B cell (primary cell): ENCODE measurements around the gene CACNA1G. TPM values are rescaled to one million over a fixed set of nuclear protein-coding genes. Genes with fewer than 3 reads are reported as not detected.

Experiments used
- ATAC-seq: fragments of 200-7000 bp; cut with Tn5 transposase; one replicate; pipeline ENCODE4 v1.10.0; 2021; ENCODE audit warnings: low read depth, mild to moderate bottlenecking, moderate number of reproducible peaks, moderate library complexity
- CTCF ChIA-PET: fragments of 350-600 bp; sonication (Branson Sonifier 250); formaldehyde crosslinking; loops from one replicate; lab custom pipeline; 2021; ENCODE audit warnings: antibody characterized with exemption, inconsistent platforms; lab: Charles Lee
- POLR2A ChIA-PET: fragments of 350-600 bp; sonication (Branson Sonifier 250); formaldehyde crosslinking; loops from one replicate; lab custom pipeline; 2021; ENCODE audit warnings: antibody characterized with exemption; lab: Charles Lee
- DNase-seq: peaks from one replicate; pipeline ENCODE4 v3.0.0; 2013
- H2AFZ ChIP-seq: 2 replicates; pipeline ENCODE4 v1.6.1; 2012; ENCODE audit warnings: mild to moderate bottlenecking, low read depth, low read length; ENCODE audit not compliant: insufficient read depth, poor library complexity, severe bottlenecking
- H3K27ac ChIP-seq, 2 donors: 1 replicate in 1 of 2; 2 replicates in 1 of 2; pipeline ENCODE4 v1.5.1; 2012 to 2013; ENCODE audit warnings: low read length in 2 of 2, mild to moderate bottlenecking in 2 of 2, moderate library complexity in 1 of 2
- H3K27me3 ChIP-seq, 4 experiments: fragments of 200-600 bp in 1 of 4; sonication (generic) in 1 of 4; replicated peaks in 1 of 4; 1 replicate in 2 of 4; 2 replicates in 2 of 4; pipeline versions ENCODE4 v1.6.1 to v1.7.0; 2013 to 2016; ENCODE audit warnings: low read length in 3 of 4, mild to moderate bottlenecking in 2 of 4, mixed read lengths in 1 of 4, moderate library complexity in 1 of 4; ENCODE audit not compliant: insufficient read depth in 4 of 4, control insufficient read depth in 3 of 4; ENCODE audit errors: control extremely low read depth in 1 of 4
- H3K36me3 ChIP-seq, 2 experiments: replicated peaks in 1 of 2; 1 replicate in 1 of 2; 2 replicates in 1 of 2; pipeline versions ENCODE4 v1.6.1 to v1.7.1; 2013; ENCODE audit warnings: low read length in 1 of 2; ENCODE audit not compliant: insufficient read depth in 2 of 2, control insufficient read depth in 1 of 2; ENCODE audit errors: control extremely low read depth in 1 of 2, extremely low read depth in 1 of 2
- H3K4me1 ChIP-seq, 2 donors: fragments of 200-600 bp in 1 of 2; sonication (generic) in 1 of 2; 1 replicate in 1 of 2; 2 replicates in 1 of 2; pipeline versions ENCODE4 v1.5.1 to v1.6.1; 2013 to 2017; ENCODE audit warnings: low read length in 2 of 2; ENCODE audit not compliant: control insufficient read depth in 2 of 2, insufficient read depth in 2 of 2
- H3K4me2 ChIP-seq: replicated peaks from 2 replicates; pipeline ENCODE3; 2012; ENCODE audit warnings: mild to moderate bottlenecking, low read depth, low read length; ENCODE audit not compliant: poor library complexity, severe bottlenecking
- H3K4me3 ChIP-seq, 5 experiments: fragments of 200-600 bp in 1 of 5; sonication (generic) in 1 of 5; 1 replicate in 3 of 5; 2 replicates in 2 of 5; pipeline versions ENCODE4 v1.5.1 to v1.7.0; 2011 to 2016; ENCODE audit warnings: low read length in 4 of 5, mild to moderate bottlenecking in 4 of 5, low read depth in 2 of 5, control low read depth in 1 of 5, moderate library complexity in 1 of 5; ENCODE audit not compliant: insufficient read depth in 1 of 5; ENCODE audit errors: control extremely low read depth in 1 of 5, extremely low read depth in 1 of 5
- H3K79me2 ChIP-seq: fragments of 200-600 bp; sonication (generic); one replicate; pipeline ENCODE4 v1.6.0; 2016; ENCODE audit warnings: low read length; ENCODE audit not compliant: control insufficient read depth, insufficient read depth
- H3K9ac ChIP-seq: fragments of 200-600 bp; sonication (generic); 2 replicates; pipeline ENCODE4 v1.6.1; 2017; ENCODE audit warnings: mild to moderate bottlenecking, low read length, moderate library complexity
- H3K9me3 ChIP-seq, 3 donors: one replicate each; pipeline versions ENCODE4 v1.6.1 to v1.7.1; 2013; ENCODE audit warnings: low read length in 2 of 3; ENCODE audit not compliant: control insufficient read depth in 2 of 3, insufficient read depth in 1 of 3; ENCODE audit errors: control extremely low read depth in 1 of 3
- H4K20me1 ChIP-seq: 2 replicates; pipeline ENCODE4 v1.6.0; 2012; ENCODE audit warnings: mild to moderate bottlenecking, low read length; ENCODE audit not compliant: insufficient read depth, control insufficient read depth, poor library complexity, severe bottlenecking
- H3K27ac Mint-ChIP-seq: one replicate; pipeline ENCODE4 v1.8.0; 2021; ENCODE audit warnings: mixed read lengths
- H3K27me3 Mint-ChIP-seq: one replicate; pipeline ENCODE4 v1.8.0; 2021; ENCODE audit warnings: mixed read lengths
- H3K4me1 Mint-ChIP-seq: one replicate; pipeline ENCODE4 v1.8.0; 2021; ENCODE audit warnings: mixed read lengths
- H3K4me3 Mint-ChIP-seq: one replicate; pipeline ENCODE4 v1.8.0; 2021; ENCODE audit warnings: mixed read lengths
- H3K9me3 Mint-ChIP-seq: one replicate; pipeline ENCODE4 v1.8.0; 2022; ENCODE audit warnings: mixed read lengths; ENCODE audit not compliant: insufficient read depth
- EZH2 ChIP-seq: IDR thresholded peaks from 2 replicates; pipeline ENCODE4 v1.6.1; 2012; ENCODE audit warnings: borderline replicate concordance, low read depth, mild to moderate bottlenecking, moderate library complexity, low read length; ENCODE audit not compliant: insufficient read depth, poor library complexity, severe bottlenecking
- WGBS: methylation state at CpG from one replicate; pipeline ENCODE4 v1.1.5; 2013; ENCODE audit warnings: missing lambda C conversion rate; ENCODE audit not compliant: insufficient coverage; 5-methylcytosine and 5-hydroxymethylcytosine counted together
- intact Hi-C: fragments of 100-400 bp; cut with micrococcal nuclease; formaldehyde crosslinking; loops from one replicate; pipeline ENCODE4 v1.10.0; 2022
- polyA plus RNA-seq: library from polyadenylated mRNA; depleted of rRNA; stranded (reverse); fragments of >200 nt; gene quantifications from 2 replicates; pipeline ENCODE4 v1.2.3, GENCODE V29; 2012
- total RNA-seq, 2 donors: library from RNA; stranded (reverse); fragments of 120-200 nt in 1 of 2; gene quantifications; 1 replicate in 1 of 2; 2 replicates in 1 of 2; pipeline versions ENCODE4 v1.2.3 to v1.2.4, GENCODE V29; 2013 to 2022
- TF ChIP-seq, protein P1 (sequence below): fragments of 200-600 bp; IDR thresholded peaks from one replicate; pipeline ENCODE4 v1.8.0; 2022; ENCODE audit warnings: antibody characterized with exemption, mild to moderate bottlenecking

CACNA1G gene
- total and polyA plus RNA-seq, 2 donors (not counting 1 experiment from before 2014, with no cell fraction given): 0.12 TPM; not detected in 1

GRCh38 chr17:50584749-50585148 lies 24.2 kb downstream of the CACNA1G start:
- no peak overlapping the region for H3K4me3 ChIP-seq
- no peaks in the 10 kb centered on the region for H4K20me1 ChIP-seq
- no peaks in the 10 kb centered on the region for H3K4me1 Mint-ChIP-seq
- ChIA-PET CTCF (no interaction called here), POLR2A (no interaction called here)
- intact Hi-C loops: no loop called here
- no peaks in the 10 kb centered on the region for H3K9me3 ChIP-seq
- H2AFZ ChIP-seq: no peak overlapping the region
- no peak for TF ChIP-seq EZH2
- TF ChIP-seq, protein P1, sequence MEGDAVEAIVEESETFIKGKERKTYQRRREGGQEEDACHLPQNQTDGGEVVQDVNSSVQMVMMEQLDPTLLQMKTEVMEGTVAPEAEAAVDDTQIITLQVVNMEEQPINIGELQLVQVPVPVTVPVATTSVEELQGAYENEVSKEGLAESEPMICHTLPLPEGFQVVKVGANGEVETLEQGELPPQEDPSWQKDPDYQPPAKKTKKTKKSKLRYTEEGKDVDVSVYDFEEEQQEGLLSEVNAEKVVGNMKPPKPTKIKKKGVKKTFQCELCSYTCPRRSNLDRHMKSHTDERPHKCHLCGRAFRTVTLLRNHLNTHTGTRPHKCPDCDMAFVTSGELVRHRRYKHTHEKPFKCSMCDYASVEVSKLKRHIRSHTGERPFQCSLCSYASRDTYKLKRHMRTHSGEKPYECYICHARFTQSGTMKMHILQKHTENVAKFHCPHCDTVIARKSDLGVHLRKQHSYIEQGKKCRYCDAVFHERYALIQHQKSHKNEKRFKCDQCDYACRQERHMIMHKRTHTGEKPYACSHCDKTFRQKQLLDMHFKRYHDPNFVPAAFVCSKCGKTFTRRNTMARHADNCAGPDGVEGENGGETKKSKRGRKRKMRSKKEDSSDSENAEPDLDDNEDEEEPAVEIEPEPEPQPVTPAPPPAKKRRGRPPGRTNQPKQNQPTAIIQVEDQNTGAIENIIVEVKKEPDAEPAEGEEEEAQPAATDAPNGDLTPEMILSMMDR: no peak
- 93% methylated on average over 5 of the region's 6 CpGs for WGBS
- H3K4me3 Mint-ChIP-seq: no peak overlapping the region
- H3K79me2 ChIP-seq: no peaks in the 10 kb centered on the region
- H3K9ac ChIP-seq: no peak overlapping the region
- peaks cover 0 to 8% (median 3%) of the 10 kb centered on the region in 4 experiments for H3K27me3 ChIP-seq
- DNase-seq: no peak
- no peak overlapping the region for H3K27ac ChIP-seq
- H3K27ac Mint-ChIP-seq: no peak overlapping the region
- H3K4me2 ChIP-seq: no peak overlapping the region
- H3K4me1 ChIP-seq: no peaks in the 10 kb centered on the region
- H3K9me3 Mint-ChIP-seq: no peaks in the 10 kb centered on the region
- ATAC-seq: no peak
- no peaks in the 10 kb centered on the region for H3K36me3 ChIP-seq
- peaks cover 27% of the 10 kb centered on the region for H3K27me3 Mint-ChIP-seq

DNA sequence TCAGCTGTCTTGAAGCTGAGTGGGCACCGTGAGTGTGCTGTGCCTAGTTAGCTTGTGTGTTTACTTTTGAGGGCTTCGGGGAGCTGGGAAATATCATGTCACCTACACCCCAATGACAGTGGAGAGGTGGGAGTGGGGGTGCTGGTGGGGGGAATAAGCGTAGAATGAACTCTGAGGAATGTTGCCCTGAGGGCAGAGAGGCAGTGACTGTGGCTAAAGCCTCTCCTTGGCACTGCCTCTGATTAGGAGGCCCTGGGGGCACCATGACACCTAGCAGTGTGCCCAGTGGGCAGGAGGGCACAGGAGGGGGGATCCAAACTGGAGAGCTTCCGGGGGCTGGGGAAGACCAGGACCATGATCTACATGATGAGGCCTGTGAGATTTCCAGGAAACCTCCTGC lies 24.8 kb downstream of the CACNA1G start:
- H4K20me1 ChIP-seq: no peaks in the 10 kb centered on the region
- Mint-ChIP-seq H3K4me3 (no peak overlapping the region), H3K27me3 (peaks cover 27% of the 10 kb centered on the region), H3K27ac (no peak overlapping the region), H3K4me1 (no peaks in the 10 kb centered on the region), H3K9me3 (no peaks in the 10 kb centered on the region)
- TF ChIP-seq, protein P1: no peak
- no peak for TF ChIP-seq EZH2
- WGBS: 90% methylated on average over 2 of the region's 4 CpGs
- H3K36me3 ChIP-seq: no peaks in the 10 kb centered on the region
- no peak overlapping the region for H3K4me2 ChIP-seq
- H3K27ac ChIP-seq: no peak overlapping the region
- H2AFZ ChIP-seq: no peak overlapping the region
- peaks cover 0 to 3% (median 0%) of the 10 kb centered on the region in 3 donors for H3K9me3 ChIP-seq
- intact Hi-C loops: no loop called here
- ChIA-PET POLR2A (no interaction called here), CTCF (no interaction called here)
- H3K4me1 ChIP-seq: no peaks in the 10 kb centered on the region
- ATAC-seq: no peak
- H3K27me3 ChIP-seq: peaks cover 0 to 5% (median 2%) of the 10 kb centered on the region in 4 experiments
- no peak for DNase-seq
- no peaks in the 10 kb centered on the region for H3K79me2 ChIP-seq
- no peak overlapping the region for H3K9ac ChIP-seq
- H3K4me3 ChIP-seq: no peak overlapping the region
